HG02973 (cell line): ENCODE results near the gene NPC1L1.

ENCODE experiments used
- ATAC-seq: cut with Tn5 transposase; IDR thresholded peaks from one replicate; pipeline ENCODE4 v1.9.1; 2021; ENCODE audit warnings: moderate library complexity; ENCODE audit not compliant: unreplicated experiment

Gene NPC1L1

GRCh38 chr7:44482502-44483485 is 58.3 kb downstream of the NPC1L1 start:
- ATAC-seq, result no peak

- no peak for ATAC-seq
Measured at GRCh38 chr7:44477938-44478337, 63.2 kb downstream of the NPC1L1 start.

- ATAC-seq, result peak; percentile 91
Measured at GRCh38 chr7:44477063-44477830, 63.9 kb downstream of the NPC1L1 start.

- no peak for ATAC-seq
Measured at GRCh38 chr7:44476313-44476712, 64.8 kb downstream of the NPC1L1 start.

GRCh38 chr7:44473295-44473694 is 67.8 kb downstream of the NPC1L1 start:
- no peak for ATAC-seq

GRCh38 chr7:44472843-44473242 is 68.3 kb downstream of the NPC1L1 start:
- ATAC-seq, result no peak

GRCh38 chr7:44471850-44472249 is 69.3 kb downstream of the NPC1L1 start:
- no peak for ATAC-seq

GRCh38 chr7:44471436-44471835 is 69.7 kb downstream of the NPC1L1 start:
- ATAC-seq, result no peak

GRCh38 chr7:44470628-44471245 is 70.4 kb downstream of the NPC1L1 start:
- no peak for ATAC-seq

- no peak for ATAC-seq
Measured at GRCh38 chr7:44470135-44470479, 71.0 kb downstream of the NPC1L1 start.

- no peak for ATAC-seq
Measured at GRCh38 chr7:44469461-44470134, 71.5 kb downstream of the NPC1L1 start.

- no peak for ATAC-seq
Measured at GRCh38 chr7:44467217-44467548, 73.9 kb downstream of the NPC1L1 start.

- ATAC-seq, result no peak
Measured at GRCh38 chr7:44466300-44467216, 74.6 kb downstream of the NPC1L1 start.

- ATAC-seq, result no peak
Measured at GRCh38 chr7:44465490-44465889, 75.6 kb downstream of the NPC1L1 start.

- ATAC-seq, result no peak
Measured at GRCh38 chr7:44463169-44463808, 77.8 kb downstream of the NPC1L1 start.
